Subcutaneous adipose tissue (tissue), 4 donors: ENCODE data around the gene ZNF688. TPM values are rescaled to one million over a fixed set of nuclear protein-coding genes. Genes with fewer than 3 reads are reported as not detected.

Experiments
- total RNA-seq, 4 donors: library from RNA; depleted of rRNA; stranded (reverse); fragments of >200 nt; gene quantifications; one replicate each; pipeline ENCODE4 v1.1.0, GENCODE V29; 2016
- TF ChIP-seq, protein P1 (sequence below): fragments of 450-650 bp; IDR thresholded peaks from one replicate; pipeline ENCODE4 v1.5.1; 2016; ENCODE audit warnings: low read depth, mild to moderate bottlenecking, control low read depth, antibody characterized with exemption, moderate library complexity

The ZNF688 gene
- total RNA-seq, 4 donors from 2014 or later = 15.1 to 24.7 (median 17.0) TPM

- TF ChIP-seq, protein P1, sequence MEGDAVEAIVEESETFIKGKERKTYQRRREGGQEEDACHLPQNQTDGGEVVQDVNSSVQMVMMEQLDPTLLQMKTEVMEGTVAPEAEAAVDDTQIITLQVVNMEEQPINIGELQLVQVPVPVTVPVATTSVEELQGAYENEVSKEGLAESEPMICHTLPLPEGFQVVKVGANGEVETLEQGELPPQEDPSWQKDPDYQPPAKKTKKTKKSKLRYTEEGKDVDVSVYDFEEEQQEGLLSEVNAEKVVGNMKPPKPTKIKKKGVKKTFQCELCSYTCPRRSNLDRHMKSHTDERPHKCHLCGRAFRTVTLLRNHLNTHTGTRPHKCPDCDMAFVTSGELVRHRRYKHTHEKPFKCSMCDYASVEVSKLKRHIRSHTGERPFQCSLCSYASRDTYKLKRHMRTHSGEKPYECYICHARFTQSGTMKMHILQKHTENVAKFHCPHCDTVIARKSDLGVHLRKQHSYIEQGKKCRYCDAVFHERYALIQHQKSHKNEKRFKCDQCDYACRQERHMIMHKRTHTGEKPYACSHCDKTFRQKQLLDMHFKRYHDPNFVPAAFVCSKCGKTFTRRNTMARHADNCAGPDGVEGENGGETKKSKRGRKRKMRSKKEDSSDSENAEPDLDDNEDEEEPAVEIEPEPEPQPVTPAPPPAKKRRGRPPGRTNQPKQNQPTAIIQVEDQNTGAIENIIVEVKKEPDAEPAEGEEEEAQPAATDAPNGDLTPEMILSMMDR = no peak
These were observed 29.4 kb upstream of the ZNF688 start for GRCh38 chr16:30600929-30601328.

- TF ChIP-seq, protein P1 = no peak
These were observed 28.7 kb upstream of the ZNF688 start for GRCh38 chr16:30600215-30600614.

DNA sequence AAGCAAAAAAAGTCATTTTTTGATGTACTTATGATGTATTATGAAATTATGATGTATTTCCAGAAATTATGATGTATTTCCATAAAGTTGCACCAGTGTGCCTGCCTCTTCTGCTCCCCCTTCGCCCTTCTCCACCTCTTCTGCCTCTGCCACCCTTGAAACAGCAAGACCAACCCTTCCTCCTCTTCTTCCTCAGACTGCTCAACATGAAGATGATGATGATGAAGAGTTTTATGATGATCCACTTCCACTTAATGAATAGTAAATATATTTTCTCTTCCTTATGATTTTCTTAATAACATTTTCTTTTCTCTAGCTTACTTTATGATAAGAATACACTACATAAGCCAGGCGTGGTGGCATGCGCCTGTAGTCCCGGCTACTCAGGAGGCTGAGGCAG, 21.4 kb upstream of the ZNF688 start:
- TF ChIP-seq, protein P1 = no peak

DNA sequence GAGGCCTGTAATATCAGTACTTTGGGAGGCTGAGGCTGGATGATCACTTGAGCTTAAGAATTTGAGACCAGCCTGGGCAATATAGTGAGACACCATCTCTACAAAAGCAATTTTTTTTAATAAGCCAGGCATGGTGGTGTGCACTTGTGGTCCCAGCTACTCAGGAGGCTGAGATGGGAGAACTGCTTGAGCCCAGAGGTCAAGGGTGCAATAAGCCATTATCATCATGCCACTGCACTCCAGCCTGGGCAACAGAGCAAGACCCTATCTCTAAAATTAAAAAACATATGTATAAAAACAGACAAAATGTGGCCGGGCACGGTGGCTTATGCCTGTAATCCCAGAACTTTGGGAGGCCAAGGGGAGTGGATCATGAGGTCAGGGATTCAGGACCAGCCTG, 17.1 kb upstream of the ZNF688 start:
- TF ChIP-seq, protein P1 = no peak

DNA sequence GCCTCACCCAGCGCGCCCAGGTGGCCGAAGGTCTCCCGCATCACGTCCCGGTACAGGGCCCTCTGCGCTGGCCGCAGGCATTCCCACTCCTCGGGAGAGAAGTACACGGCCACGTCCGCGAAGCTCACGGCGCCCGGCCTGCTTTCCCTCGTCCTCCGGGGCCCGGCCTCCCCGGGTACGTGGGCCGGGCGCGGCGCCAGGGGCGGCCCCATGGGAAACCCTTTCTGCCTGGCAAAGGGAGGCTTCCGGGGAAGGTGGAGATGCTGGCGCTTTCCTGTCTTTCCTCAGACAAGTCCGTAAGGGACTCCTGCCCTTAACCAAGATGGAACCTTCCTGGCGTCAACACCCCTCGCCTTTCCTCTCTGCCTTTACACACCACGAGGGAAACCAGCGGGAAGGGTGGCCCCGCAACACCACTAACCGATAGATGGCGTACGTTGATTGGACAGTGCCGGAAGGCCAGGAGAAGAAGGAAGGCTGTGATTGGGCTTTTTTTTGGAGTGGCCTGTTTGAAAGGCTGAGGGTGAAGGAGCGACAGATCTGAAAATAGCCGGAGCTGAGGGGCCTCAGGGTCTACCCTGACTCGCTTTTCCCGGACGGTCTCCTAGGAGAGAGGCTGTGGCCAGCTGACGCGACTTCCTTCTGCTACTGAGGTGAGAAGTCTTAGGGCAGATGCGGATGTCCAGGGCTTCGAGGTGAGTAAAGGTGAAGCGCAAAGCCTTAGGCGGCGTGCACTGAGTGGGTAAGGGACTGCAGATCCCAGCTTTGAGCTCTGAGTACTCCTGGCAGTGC, 14.1 kb upstream of the ZNF688 start, which contains the start of gene ZNF785:
TSS of gene ZNF785 (minus strand) at position 298 of the 792 bp plus-strand sequence. CDS start at position 212, 86 bp downstream.
- TF ChIP-seq, protein P1 = no peak

DNA sequence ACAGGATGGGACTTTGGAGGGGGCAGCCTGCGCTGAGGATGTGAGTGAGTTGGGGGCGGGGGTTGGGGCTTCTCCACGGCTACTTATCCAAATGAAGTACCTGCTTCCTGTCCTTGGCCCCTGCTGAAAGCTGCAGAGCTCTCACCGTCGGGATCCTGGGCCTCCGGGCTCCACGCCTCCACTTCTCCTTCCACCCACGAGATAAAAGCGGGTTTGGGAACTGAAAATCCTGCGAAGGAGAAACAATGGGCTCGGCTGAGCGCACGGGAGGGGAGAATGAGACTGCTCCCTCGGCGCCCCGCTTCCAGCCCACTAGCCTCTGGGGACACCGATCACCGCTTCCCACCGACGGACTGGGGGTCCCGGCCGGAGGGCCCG, 13.5 kb upstream of the ZNF688 start:
- TF ChIP-seq, protein P1 = no peak

GRCh38 chr16:30582611-30583340, 11.3 kb upstream of the ZNF688 start:
- TF ChIP-seq, protein P1 = no peak
